T47D (cell line): Measurements from ENCODE around the gene CFAP54.
"Not testable (repeated sequence)": the region's sequence is repeated elsewhere in the genome, so short reads cannot be mapped to it uniquely, and the experiment has no call there.

Experiments used
- DNase-seq, 2 experiments: peaks; one replicate each; pipeline versions ENCODE4 v3.0.0 to v3.0.0-alpha.2; 2011 to 2012; ENCODE audit warnings: low read depth in 1 of 2, low spot score in 1 of 2
- JUND ChIP-seq: IDR thresholded peaks from 2 replicates; pipeline ENCODE4 v1.6.1; 2012; ENCODE audit warnings: low read depth
- in situ Hi-C: cut with HindIII; loops from 2 replicates; pipeline ENCODE4 v1.10.0; 2016; ENCODE audit warnings: low sequenced_read_pairs, low pct_unique_long_range_greater_than_20kb

Gene CFAP54

DNA sequence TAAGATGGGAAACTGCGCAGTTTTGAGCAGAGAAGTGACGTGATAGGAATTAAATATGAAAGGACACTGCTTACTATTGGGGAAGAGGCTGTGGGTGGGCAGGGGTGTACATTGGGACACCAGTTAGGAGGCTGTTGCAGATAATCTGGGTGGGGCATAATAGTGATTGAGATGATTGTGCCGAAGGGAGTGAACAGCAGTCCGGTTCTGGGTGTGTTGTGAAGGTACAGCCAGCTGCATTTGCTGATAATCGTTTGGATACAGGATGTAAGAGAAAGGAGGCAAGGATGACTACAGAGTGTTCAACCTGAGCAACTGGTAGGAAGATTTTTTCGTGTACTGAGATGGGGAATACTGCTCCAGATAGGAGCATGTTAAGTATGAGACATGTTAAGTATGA, 212.5 kb downstream of the CFAP54 start:
- in situ Hi-C loops = no loop called here
- DNase-seq = no peak
- no peak for TF ChIP-seq JUND

DNA sequence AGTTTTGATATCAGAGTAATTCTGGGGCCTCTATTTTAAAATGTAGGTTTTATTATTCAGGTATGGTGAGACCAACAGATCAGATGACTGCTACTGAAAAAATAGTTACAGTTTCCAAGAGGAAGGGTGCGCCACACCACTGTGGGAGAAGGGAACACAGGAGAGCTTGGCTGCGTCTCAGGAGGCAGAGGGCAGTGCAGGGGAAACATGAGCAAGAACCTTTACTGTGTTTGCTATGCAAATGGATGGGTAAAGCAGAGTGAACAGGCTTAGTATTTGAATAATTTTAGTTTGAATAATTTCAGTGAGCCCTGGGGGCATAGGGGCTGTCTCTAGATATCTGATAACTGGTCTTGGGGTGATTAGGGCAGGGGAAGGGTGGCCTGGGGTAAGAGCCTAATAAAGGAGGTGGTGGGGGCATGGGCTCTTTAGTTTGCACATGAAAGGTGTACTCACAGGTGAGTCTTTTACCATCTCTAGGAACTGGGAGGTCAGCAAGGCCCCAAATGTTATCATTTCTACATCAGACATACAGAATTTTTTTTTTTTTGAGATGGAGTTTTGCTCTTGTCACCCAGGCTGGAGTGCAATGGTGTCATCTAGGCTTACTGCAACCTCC, 220.9 kb downstream of the CFAP54 start:
- in situ Hi-C loops = no loop called here
- peak in 1 of 2 experiments; percentile 68 for DNase-seq
- no peak for TF ChIP-seq JUND

GRCh38 chr12:96711364-96711763, 222.0 kb downstream of the CFAP54 start:
- in situ Hi-C loops = no loop called here
- TF ChIP-seq JUND = no peak
- DNase-seq = no peak

GRCh38 chr12:96714199-96714598, 224.8 kb downstream of the CFAP54 start:
- TF ChIP-seq JUND = no peak
- DNase-seq = no peak
- in situ Hi-C loops = no loop called here

DNA sequence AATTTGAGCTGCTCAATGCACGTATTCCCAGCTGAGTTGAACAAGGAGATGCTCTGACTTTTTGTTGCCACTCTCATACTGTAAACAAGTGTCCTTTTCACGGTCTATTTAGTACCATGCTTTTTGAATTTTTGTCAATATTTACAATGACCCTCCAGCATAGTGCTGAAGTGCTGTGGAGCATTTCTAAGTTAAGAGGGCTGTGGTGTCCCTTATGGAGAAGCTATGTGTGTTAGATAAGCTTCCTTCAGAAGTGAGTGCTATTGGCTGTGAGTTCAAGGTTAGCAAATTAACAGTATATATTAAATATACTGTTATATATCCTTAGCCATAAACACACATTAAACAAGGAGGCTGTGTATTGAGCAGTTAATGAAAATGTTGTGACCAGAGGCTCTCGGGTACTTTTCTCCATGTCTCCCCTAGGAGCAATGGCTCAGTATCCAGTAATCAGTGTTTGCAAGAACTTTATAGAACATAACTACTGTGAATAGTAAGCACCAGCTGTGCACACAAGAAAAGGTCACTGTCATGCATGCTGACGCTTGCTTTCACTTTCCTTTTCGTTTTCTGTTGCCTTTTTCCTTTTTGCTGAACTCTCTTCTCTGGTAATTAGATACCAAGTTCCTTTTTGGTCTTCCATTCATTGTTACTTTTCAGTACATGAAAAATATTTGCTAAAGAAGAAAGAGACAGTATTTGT, 230.4 kb downstream of the CFAP54 start:
- in situ Hi-C loops = no loop called here
- peak; percentile 21 to 50 for DNase-seq
- no peak for TF ChIP-seq JUND

DNA sequence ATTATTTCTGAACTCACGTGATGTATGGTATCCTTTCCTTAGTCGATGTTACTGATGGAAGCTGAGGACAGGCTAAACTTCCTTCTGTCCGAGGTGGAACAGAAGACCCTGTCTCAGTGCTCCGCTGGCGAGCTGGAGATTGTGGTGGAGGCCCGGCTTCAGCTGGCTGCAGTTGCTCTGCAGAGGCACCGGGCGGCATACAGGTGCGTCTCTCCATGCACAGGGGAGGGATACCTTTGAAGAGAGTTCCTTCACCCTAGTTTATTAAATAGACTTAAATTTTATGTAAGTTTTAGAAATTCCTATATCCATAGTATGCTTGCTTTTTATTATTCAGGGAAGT, 231.0 kb downstream of the CFAP54 start:
- no peak for TF ChIP-seq JUND
- DNase-seq = peak; percentile 55 to 60
- in situ Hi-C loops = no loop called here

GRCh38 chr12:96729466-96729865, 240.1 kb downstream of the CFAP54 start:
- DNase-seq, in situ Hi-C loops: not testable (repeated sequence)

DNA sequence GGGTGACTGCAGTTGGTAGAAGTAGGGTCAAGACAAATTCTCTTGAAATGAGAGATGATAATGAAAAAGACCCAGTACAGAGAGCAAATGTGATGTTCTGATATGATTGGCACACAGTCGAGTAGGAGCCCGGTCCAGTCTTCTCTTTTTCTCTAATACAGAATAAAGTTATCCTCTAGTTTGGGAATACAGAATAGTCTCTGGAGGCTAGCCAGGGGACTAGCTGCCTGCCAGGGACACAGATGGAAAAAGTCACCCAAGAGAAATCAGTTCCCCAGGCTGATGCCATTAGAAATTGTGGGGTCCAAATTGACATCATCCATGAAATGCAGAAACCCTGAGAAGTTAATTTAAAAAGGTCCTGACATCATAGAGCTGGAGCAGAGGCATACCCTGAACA, 240.5 kb downstream of the CFAP54 start:
- DNase-seq = no peak
- no peak for TF ChIP-seq JUND
- in situ Hi-C loops = no loop called here

GRCh38 chr12:96743606-96744005, 254.2 kb downstream of the CFAP54 start:
- no peak for DNase-seq
- TF ChIP-seq JUND = no peak
- in situ Hi-C loops = no loop called here

DNA sequence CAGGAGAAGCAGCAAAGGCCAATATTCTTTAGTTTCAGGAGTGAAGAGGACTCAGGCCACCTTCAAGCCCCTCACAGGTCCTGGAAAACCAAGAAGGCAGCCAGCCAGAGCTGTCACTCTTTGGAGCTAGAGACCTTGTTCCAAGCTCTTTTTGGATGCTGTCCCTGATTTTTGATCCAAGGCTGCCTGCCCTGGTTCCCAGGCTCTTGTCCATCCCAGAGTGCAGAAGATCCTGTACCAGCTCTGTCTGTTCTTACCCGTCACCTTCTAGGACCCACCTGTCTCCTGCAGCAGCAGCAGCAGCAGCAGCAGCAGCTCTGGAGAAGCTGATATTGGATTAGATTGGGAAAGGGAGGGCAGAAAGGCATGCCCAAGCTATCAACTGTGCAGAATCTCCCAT, 260.6 kb downstream of the CFAP54 start:
- in situ Hi-C loops = no loop called here
- DNase-seq = no peak
- TF ChIP-seq JUND = no peak

DNA sequence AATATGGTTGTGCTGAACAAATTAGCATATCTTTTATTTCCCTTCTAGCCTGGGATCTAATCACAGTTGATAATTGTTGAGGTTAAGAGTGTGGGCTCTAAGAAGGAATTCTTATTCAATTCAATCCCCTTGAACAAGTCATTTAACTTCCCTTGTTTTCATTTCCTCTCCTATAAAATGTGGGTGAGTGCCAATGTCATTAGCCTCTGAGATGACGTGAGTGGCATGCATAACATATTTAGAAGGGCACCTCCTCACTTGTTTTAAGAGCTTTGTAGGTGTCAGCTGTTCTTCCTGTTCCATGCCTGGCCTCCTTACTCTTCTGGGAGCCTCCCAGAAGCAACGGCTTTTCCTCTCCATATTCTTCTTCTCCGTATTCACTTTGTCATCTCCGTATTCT, 262.2 kb downstream of the CFAP54 start:
- DNase-seq = no peak
- in situ Hi-C loops = no loop called here
- no peak for TF ChIP-seq JUND

- TF ChIP-seq JUND = no peak
- in situ Hi-C loops = no loop called here
- DNase-seq = no peak
Measured at GRCh38 chr12:96752211-96752610, 262.8 kb downstream of the CFAP54 start.

DNA sequence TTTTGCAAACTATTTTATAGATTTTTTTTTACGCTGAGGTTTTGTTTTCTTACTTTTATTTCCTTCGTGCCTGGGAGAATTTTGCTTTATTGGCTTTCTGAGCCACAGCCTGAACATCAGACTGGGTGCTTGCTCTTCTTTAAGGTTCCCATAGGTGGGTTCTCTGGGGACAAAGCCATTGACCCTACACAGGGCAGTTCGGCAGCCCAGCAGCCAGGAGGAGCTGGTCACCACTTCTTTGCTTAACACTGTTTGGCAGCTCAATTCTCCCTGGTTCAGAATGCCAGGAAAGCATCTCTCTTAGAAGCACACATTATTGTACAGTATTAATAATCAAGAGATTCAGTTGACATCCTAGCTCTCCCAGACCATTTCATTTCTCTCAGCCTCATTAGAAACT, 276.9 kb downstream of the CFAP54 start:
- no peak for TF ChIP-seq JUND
- DNase-seq = no peak
- in situ Hi-C loops = no loop called here

DNA sequence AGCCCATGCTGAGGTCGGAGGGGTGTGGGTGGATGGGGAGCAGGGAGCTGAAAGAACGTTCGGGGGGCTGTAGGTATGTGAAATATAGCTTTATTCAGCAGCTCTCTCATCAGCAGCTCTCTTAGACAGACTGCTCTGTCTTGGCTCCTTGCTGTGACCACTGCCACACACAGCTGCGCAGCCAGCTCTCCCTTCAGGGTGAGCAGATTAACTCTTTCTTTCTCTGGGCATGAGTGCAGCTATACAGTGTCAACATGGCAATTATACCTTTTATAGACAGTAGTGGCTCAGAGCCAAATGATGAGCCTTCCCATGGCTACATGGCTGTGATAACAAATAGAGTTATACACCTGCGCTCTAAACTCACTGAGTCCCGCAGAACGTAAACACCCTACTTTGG, 280.0 kb downstream of the CFAP54 start:
- in situ Hi-C loops = no loop called here
- DNase-seq = no peak
- TF ChIP-seq JUND = no peak
